ENCODE measurements around the gene POMGNT1.

POMGNT1 gene

DNA sequence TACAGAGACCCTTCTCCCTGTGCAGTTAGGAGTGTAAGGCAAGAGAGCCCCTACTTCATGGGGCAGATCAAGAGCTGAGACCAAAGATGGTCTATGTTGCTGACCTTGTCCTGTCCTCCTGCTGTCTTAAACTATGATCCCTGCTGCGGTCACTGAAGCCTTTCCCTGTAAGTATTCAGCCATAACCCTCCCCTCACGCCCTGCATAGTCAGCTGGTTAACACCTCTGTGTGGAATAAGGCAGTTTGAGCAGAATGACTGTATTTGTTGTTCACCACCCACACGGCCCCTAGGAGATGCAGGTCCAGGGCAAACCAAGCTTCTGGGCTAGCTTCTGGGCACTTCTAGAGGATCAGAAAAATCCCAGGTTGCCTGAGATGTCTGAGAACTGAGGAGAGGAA, 23.0 kb downstream of the POMGNT1 start:
- H3K4me3 ChIP-seq (ENCODE audit: control insufficient read depth, low read depth, low read length): no peak overlapping the region
- DNase-seq (ENCODE audit: low read depth): no peak
- no peak for TF ChIP-seq CTCF (conservative IDR thresholded peaks at IDR 0.05; ENCODE audit: control insufficient read depth, insufficient read depth, low read depth, low read length)

DNA sequence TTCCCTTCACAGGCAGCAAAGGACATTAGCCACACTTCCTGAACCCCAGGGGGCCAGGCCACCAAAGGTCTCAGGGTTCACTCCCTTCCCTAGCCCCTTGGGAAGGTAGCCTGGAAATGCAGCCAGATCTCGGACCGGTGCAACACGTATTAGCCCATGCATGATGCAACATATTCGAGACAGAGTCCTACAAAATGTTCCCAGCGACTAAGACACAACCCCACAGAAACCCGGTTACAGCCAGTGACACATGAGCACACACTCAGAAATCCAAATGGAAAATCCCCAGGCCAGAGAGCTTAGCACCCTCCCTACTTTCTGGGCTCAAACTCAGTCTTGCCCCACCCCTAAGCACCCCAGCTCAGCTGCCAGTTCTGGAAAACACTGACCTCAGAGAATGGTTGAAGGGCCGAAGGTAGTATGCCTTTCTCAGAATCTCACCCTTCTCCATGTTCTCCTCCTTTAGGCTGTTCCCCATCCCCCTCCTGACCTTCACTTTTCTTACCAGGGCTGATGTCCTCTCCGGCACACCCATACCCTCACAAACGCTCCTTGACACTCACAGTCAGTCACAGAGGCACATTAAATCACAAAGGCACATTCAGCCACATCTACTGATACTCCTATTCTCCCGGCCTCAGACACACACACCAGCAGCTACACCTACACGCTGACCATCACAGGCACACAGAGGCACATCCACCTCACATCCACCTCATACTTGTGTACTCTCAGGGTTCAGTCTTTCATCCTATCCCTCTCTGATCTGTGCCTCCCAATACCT, 23.6 kb downstream of the POMGNT1 start, which contains the start of gene TSPAN1:
TSPAN1 (plus strand) TSS at position 640 of the 784 bp plus-strand sequence. CDS start 6,021 bp downstream, outside the sequence.
- DNase-seq (ENCODE audit: low read depth): peak; percentile 57
- no peak for TF ChIP-seq CTCF (conservative IDR thresholded peaks at IDR 0.05; ENCODE audit: control insufficient read depth, insufficient read depth, low read depth, low read length)
- H3K4me3 ChIP-seq (ENCODE audit: control insufficient read depth, low read depth, low read length): no peak within 1 kb of the TSS

DNA sequence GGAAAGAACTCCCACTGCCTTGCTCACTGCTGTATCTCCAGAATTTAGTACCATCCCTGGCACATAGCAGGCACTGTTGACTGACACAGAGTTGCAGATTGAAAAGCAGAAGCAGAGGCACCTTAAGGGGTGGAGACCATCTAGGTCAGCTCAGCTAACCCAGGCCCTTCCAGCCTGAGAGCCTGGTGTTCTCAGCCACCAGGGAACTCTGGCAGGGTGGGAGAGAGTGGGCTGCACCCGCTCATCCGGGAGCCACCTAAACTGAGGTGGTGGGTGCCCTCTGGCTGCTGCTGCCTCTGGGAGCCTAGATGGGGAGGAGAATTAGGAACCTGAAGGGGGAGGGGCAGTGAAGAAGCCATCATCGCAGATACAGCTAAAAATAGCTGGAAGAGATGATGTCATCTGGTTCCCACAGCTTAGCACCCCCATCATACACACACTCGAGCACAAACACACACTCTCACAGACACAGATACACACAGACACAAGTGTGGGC, 24.8 kb downstream of the POMGNT1 start:
- no peak overlapping the region for H3K4me3 ChIP-seq (ENCODE audit: control insufficient read depth, low read depth, low read length)
- TF ChIP-seq CTCF (conservative IDR thresholded peaks at IDR 0.05; ENCODE audit: control insufficient read depth, insufficient read depth, low read depth, low read length): no peak
- peak; percentile 48 for DNase-seq (ENCODE audit: low read depth)

- no peak overlapping the region for H3K4me3 ChIP-seq (ENCODE audit: control insufficient read depth, low read depth, low read length)
- TF ChIP-seq CTCF (conservative IDR thresholded peaks at IDR 0.05; ENCODE audit: control insufficient read depth, insufficient read depth, low read depth, low read length): no peak
- no peak for DNase-seq (ENCODE audit: low read depth)
Measured at GRCh38 chr1:46172321-46172720, 25.9 kb downstream of the POMGNT1 start.

GRCh38 chr1:46171871-46172270, 26.4 kb downstream of the POMGNT1 start:
- no peak for DNase-seq (ENCODE audit: low read depth)
- no peak for TF ChIP-seq CTCF (conservative IDR thresholded peaks at IDR 0.05; ENCODE audit: control insufficient read depth, insufficient read depth, low read depth, low read length)
- H3K4me3 ChIP-seq (ENCODE audit: control insufficient read depth, low read depth, low read length): no peak overlapping the region

- DNase-seq (ENCODE audit: low read depth): no peak
- no peak for TF ChIP-seq CTCF (conservative IDR thresholded peaks at IDR 0.05; ENCODE audit: control insufficient read depth, insufficient read depth, low read depth, low read length)
- no peak overlapping the region for H3K4me3 ChIP-seq (ENCODE audit: control insufficient read depth, low read depth, low read length)
Measured at GRCh38 chr1:46171351-46171750, 26.9 kb downstream of the POMGNT1 start.
